ENCODE data around the gene MAMDC2. TPM values are rescaled to one million over a fixed set of nuclear protein-coding genes. Genes with fewer than 3 reads are reported as not detected.

Gene MAMDC2
- total RNA-seq, 1 experiment from 2014 or later: 1.2 TPM

DNA sequence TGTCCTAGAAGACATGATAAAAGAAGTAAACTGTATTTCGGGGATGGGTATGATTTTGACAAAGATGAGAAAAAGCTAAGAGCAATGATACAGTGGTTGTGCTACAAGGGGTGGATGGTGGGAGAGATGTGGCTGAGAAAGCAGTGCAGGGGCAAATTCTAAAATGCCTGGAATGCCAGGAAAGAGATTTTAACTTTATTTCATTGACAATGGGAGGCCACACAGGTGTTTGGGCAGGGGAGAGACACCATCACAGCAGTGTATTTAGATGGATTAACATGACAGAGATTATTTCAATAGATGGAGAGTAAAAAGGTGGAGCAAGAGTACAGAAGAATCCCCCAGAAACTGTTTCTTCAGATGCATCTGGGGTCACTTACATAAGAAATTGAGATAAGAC is 71.2 kb downstream of the MAMDC2 start:
- no peaks in the 10 kb centered on the region for H4K20me1 ChIP-seq (ENCODE audit: insufficient read depth)
- no peak overlapping the region for H3K9ac ChIP-seq (ENCODE audit: low read length)
- DNase-seq (ENCODE audit: low read depth, low spot score) (no peak), ATAC-seq (no peak)
- CTCF ChIA-PET: interaction anchor here (1.9 to 7.5 kb wide), 2 partner anchors 115 to 145 kb away, joined by 5 to 205 read pairs; no protein-coding TSS in a partner anchor
- no peak overlapping the region for H3K4me3 ChIP-seq (replicated peaks in 1 of 2; ENCODE audit: low read depth in 1 of 2, low read length in 2 of 2)
- H3K27me3 ChIP-seq (ENCODE audit: insufficient read depth, low read length): no peaks in the 10 kb centered on the region
- H2AFZ ChIP-seq (ENCODE audit: low read depth, low read length, poor library complexity, severe bottlenecking): no peak overlapping the region
- H3K4me2 ChIP-seq (ENCODE audit: low read length): no peak overlapping the region
- H3K79me2 ChIP-seq (ENCODE audit: insufficient read depth, low read length): no peaks in the 10 kb centered on the region
- peaks cover 4 to 38% of the 10 kb centered on the region in 2 experiments; a peak in 3 of 4 replicates for H3K4me1 ChIP-seq (ENCODE audit: control insufficient read depth in 1 of 2, insufficient read depth in 2 of 2, low read length in 2 of 2)
- intact Hi-C loops (cut with micrococcal nuclease): loop anchor here (5.0 kb wide), 1 partner anchor 112 kb away; no protein-coding TSS in a partner anchor
- H3K9me2 ChIP-seq (ENCODE audit: insufficient read depth): no peaks in the 10 kb centered on the region
- POLR2A ChIA-PET: no interaction called here
- BruUV-seq (replicated peaks): no TSS peak
- H3K9me3 ChIP-seq (ENCODE audit: control insufficient read depth in 1 of 2, insufficient read depth in 1 of 2, low read depth in 1 of 2, low read length in 2 of 2): no peaks in the 10 kb centered on the region
- H3K27ac ChIP-seq (ENCODE audit: low read depth, low read length): no peak overlapping the region
- no peaks in the 10 kb centered on the region for H3K36me3 ChIP-seq (ENCODE audit: control insufficient read depth in 1 of 2, insufficient read depth in 2 of 2, low read length in 2 of 2)
- TF ChIP-seq EZH2phosphoT487 (IDR thresholded peaks at IDR 0.05; ENCODE audit: borderline replicate concordance) (no peak), EZH2 (IDR thresholded peaks at IDR 0.05) (no peak), POLR2A (IDR thresholded peaks at IDR 0.05; ENCODE audit: borderline replicate concordance, extremely low read depth, insufficient read depth, insufficient read length) (no peak), SRF (IDR thresholded peaks at IDR 0.05; ENCODE audit: low read depth) (no peak), CBX3 (IDR thresholded peaks at IDR 0.05; ENCODE audit: low read depth) (no peak), CEBPB (IDR thresholded peaks at IDR 0.05; ENCODE audit: low read depth) (no peak), ZNF274 (IDR thresholded peaks at IDR 0.05; ENCODE audit: low read depth, low read length) (no peak), JUND (IDR thresholded peaks at IDR 0.05) (no peak), YY1 (IDR thresholded peaks at IDR 0.05; ENCODE audit: extremely low read depth, insufficient replicate concordance, low read depth, low read length) (no peak), POLR2AphosphoS5 (IDR thresholded peaks at IDR 0.05; ENCODE audit: low read depth, low read length) (no peak), SIN3A (IDR thresholded peaks at IDR 0.05; ENCODE audit: low read depth) (no peak), ELF1 (IDR thresholded peaks at IDR 0.05; ENCODE audit: borderline replicate concordance, low read depth) (no peak), RAD21 (IDR thresholded peaks at IDR 0.05; ENCODE audit: low read depth) (no peak), FOSL1 (IDR thresholded peaks at IDR 0.05; ENCODE audit: low read depth) (no peak)
- TF ChIP-seq, protein P1, sequence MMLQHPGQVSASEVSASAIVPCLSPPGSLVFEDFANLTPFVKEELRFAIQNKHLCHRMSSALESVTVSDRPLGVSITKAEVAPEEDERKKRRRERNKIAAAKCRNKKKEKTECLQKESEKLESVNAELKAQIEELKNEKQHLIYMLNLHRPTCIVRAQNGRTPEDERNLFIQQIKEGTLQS (IDR thresholded peaks at IDR 0.05): no peak
- TF ChIP-seq, protein P2, sequence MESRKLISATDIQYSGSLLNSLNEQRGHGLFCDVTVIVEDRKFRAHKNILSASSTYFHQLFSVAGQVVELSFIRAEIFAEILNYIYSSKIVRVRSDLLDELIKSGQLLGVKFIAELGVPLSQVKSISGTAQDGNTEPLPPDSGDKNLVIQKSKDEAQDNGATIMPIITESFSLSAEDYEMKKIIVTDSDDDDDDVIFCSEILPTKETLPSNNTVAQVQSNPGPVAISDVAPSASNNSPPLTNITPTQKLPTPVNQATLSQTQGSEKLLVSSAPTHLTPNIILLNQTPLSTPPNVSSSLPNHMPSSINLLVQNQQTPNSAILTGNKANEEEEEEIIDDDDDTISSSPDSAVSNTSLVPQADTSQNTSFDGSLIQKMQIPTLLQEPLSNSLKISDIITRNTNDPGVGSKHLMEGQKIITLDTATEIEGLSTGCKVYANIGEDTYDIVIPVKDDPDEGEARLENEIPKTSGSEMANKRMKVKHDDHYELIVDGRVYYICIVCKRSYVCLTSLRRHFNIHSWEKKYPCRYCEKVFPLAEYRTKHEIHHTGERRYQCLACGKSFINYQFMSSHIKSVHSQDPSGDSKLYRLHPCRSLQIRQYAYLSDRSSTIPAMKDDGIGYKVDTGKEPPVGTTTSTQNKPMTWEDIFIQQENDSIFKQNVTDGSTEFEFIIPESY (IDR thresholded peaks at IDR 0.05; ENCODE audit: extremely low read depth, insufficient replicate concordance, low read length): no peak
- TF ChIP-seq, protein P3, sequence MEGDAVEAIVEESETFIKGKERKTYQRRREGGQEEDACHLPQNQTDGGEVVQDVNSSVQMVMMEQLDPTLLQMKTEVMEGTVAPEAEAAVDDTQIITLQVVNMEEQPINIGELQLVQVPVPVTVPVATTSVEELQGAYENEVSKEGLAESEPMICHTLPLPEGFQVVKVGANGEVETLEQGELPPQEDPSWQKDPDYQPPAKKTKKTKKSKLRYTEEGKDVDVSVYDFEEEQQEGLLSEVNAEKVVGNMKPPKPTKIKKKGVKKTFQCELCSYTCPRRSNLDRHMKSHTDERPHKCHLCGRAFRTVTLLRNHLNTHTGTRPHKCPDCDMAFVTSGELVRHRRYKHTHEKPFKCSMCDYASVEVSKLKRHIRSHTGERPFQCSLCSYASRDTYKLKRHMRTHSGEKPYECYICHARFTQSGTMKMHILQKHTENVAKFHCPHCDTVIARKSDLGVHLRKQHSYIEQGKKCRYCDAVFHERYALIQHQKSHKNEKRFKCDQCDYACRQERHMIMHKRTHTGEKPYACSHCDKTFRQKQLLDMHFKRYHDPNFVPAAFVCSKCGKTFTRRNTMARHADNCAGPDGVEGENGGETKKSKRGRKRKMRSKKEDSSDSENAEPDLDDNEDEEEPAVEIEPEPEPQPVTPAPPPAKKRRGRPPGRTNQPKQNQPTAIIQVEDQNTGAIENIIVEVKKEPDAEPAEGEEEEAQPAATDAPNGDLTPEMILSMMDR (IDR thresholded peaks at IDR 0.05 in 2 of 3, conservative IDR thresholded peaks at IDR 0.05 in 1 of 3; ENCODE audit: borderline replicate concordance in 1 of 3, insufficient read depth in 1 of 3, low read depth in 2 of 3, low read length in 2 of 3): no peak
- TF ChIP-seq, protein P4, sequence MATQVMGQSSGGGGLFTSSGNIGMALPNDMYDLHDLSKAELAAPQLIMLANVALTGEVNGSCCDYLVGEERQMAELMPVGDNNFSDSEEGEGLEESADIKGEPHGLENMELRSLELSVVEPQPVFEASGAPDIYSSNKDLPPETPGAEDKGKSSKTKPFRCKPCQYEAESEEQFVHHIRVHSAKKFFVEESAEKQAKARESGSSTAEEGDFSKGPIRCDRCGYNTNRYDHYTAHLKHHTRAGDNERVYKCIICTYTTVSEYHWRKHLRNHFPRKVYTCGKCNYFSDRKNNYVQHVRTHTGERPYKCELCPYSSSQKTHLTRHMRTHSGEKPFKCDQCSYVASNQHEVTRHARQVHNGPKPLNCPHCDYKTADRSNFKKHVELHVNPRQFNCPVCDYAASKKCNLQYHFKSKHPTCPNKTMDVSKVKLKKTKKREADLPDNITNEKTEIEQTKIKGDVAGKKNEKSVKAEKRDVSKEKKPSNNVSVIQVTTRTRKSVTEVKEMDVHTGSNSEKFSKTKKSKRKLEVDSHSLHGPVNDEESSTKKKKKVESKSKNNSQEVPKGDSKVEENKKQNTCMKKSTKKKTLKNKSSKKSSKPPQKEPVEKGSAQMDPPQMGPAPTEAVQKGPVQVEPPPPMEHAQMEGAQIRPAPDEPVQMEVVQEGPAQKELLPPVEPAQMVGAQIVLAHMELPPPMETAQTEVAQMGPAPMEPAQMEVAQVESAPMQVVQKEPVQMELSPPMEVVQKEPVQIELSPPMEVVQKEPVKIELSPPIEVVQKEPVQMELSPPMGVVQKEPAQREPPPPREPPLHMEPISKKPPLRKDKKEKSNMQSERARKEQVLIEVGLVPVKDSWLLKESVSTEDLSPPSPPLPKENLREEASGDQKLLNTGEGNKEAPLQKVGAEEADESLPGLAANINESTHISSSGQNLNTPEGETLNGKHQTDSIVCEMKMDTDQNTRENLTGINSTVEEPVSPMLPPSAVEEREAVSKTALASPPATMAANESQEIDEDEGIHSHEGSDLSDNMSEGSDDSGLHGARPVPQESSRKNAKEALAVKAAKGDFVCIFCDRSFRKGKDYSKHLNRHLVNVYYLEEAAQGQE (IDR thresholded peaks at IDR 0.05; ENCODE audit: low read depth): no peak
- RAD21 ChIA-PET (ENCODE audit: low non-redundant PET in 1 of 2, low total read pairs in 2 of 2, uncharacterized antibody in 2 of 2, unreplicated experiment in 2 of 2): no interaction called here

Data from HCT116 (cell line).